Thymus (tissue), 14 donors: ENCODE data around the gene FAM117A. TPM values are rescaled to one million over a fixed set of nuclear protein-coding genes. Genes with fewer than 3 reads are reported as not detected.
A peak's percentile ranks its signal among the peaks of the same experiment; 100 is the strongest.

Experiments
- DNase-seq, 9 donors: peaks; one replicate each; pipeline ENCODE4 v3.0.0-alpha.2; 2013; ENCODE audit warnings: low spot score in 9 of 9, low read depth in 6 of 9, missing footprints in 1 of 9
- H3K27ac ChIP-seq, 2 donors: one replicate each; pipeline ENCODE4 v1.5.1; 2013; ENCODE audit warnings: control low read depth in 1 of 2, low read depth in 1 of 2, low read length in 1 of 2, mild to moderate bottlenecking in 1 of 2, moderate library complexity in 1 of 2
- H3K27me3 ChIP-seq, 2 donors: one replicate each; pipeline ENCODE4 v1.5.1; 2013; ENCODE audit warnings: low read length in 1 of 2; ENCODE audit not compliant: control insufficient read depth in 2 of 2, insufficient read depth in 1 of 2
- H3K36me3 ChIP-seq, 2 donors: one replicate each; pipeline ENCODE4 v1.5.1; 2013; ENCODE audit warnings: low read length in 1 of 2, mild to moderate bottlenecking in 1 of 2, moderate library complexity in 1 of 2; ENCODE audit not compliant: control insufficient read depth in 2 of 2, insufficient read depth in 2 of 2
- H3K4me1 ChIP-seq, 2 donors: one replicate each; pipeline ENCODE4 v1.5.1; 2013; ENCODE audit warnings: low read length in 2 of 2; ENCODE audit not compliant: control insufficient read depth in 2 of 2, insufficient read depth in 2 of 2
- H3K4me3 ChIP-seq, 2 donors: one replicate each; pipeline ENCODE4 v1.5.1; 2013; ENCODE audit warnings: low read length in 2 of 2, control low read depth in 1 of 2, mild to moderate bottlenecking in 1 of 2
- H3K9me3 ChIP-seq, 2 donors: one replicate each; pipeline ENCODE4 v1.5.1; 2013; ENCODE audit warnings: low read length in 1 of 2, mild to moderate bottlenecking in 1 of 2; ENCODE audit not compliant: control insufficient read depth in 2 of 2, insufficient read depth in 1 of 2
- WGBS: extraction: QIAGEN DNeasy Blood & Tissue Kit; methylation state at CpG from one replicate; pipeline ENCODE4 v1.1.7; 2013; 5-methylcytosine and 5-hydroxymethylcytosine counted together
- long read RNA-seq, 10 donors: transcript quantifications; one replicate each; lab custom pipeline, GENCODE V29; 2026
- polyA plus RNA-seq: library from polyadenylated mRNA; stranded (reverse); fragments of 200-250 nt; gene quantifications from one replicate; pipeline ENCODE4 v1.2.3, GENCODE V29; 2013
- total RNA-seq: library from RNA; stranded (reverse); fragments of 120-200 nt; gene quantifications from one replicate; pipeline ENCODE4 v1.2.4, GENCODE V29; 2013
- donor health status: healthy.

FAM117A gene, protein sequence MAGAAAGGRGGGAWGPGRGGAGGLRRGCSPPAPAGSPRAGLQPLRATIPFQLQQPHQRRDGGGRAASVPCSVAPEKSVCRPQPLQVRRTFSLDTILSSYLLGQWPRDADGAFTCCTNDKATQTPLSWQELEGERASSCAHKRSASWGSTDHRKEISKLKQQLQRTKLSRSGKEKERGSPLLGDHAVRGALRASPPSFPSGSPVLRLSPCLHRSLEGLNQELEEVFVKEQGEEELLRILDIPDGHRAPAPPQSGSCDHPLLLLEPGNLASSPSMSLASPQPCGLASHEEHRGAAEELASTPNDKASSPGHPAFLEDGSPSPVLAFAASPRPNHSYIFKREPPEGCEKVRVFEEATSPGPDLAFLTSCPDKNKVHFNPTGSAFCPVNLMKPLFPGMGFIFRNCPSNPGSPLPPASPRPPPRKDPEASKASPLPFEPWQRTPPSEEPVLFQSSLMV
- total RNA-seq (10.3 TPM), polyA plus RNA-seq (13.6 TPM)
- long read RNA-seq, donor 1: 0 reads
- long read RNA-seq, donor 2: 0 reads
- long read RNA-seq, donor 3, transcript FAM117A-201 (8 exons, 2,365 nt): major isoform, 12 of 12 reads
- long read RNA-seq, donor 3, partial matches to known transcripts: 0 of 12 reads
- long read RNA-seq, donor 3, other reads (novel, unspliced or antisense): 0 of 12 reads
- long read RNA-seq, donor 4, partial matches to known transcripts: 0 of 5 reads
- long read RNA-seq, donor 4, other reads (novel, unspliced or antisense): 0 of 5 reads
- long read RNA-seq, donor 5, transcript FAM117A-201 (8 exons, 2,365 nt): major isoform, 10 of 15 reads
- long read RNA-seq, donor 5, partial matches to known transcripts: 5 of 15 reads
- long read RNA-seq, donor 5, other reads (novel, unspliced or antisense): 0 of 15 reads
- long read RNA-seq, donor 6, transcript FAM117A-201 (8 exons, 2,365 nt): major isoform, 9 of 38 reads
- long read RNA-seq, donor 6, partial matches to known transcripts: 23 of 38 reads
- long read RNA-seq, donor 6, other reads (novel, unspliced or antisense): 6 of 38 reads
- long read RNA-seq, donor 7, partial matches to known transcripts: 9 of 12 reads
- long read RNA-seq, donor 7, other reads (novel, unspliced or antisense): 0 of 12 reads
- long read RNA-seq, donor 8, partial matches to known transcripts: 0 of 1 reads
- long read RNA-seq, donor 8, other reads (novel, unspliced or antisense): 0 of 1 reads
- long read RNA-seq, donor 9, transcript FAM117A-201 (8 exons, 2,365 nt): major isoform, 5 of 11 reads
- long read RNA-seq, donor 9, partial matches to known transcripts: 0 of 11 reads
- long read RNA-seq, donor 9, other reads (novel, unspliced or antisense): 6 of 11 reads
- long read RNA-seq, donor 10, transcript FAM117A-201 (8 exons, 2,365 nt): major isoform, 5 of 5 reads
- long read RNA-seq, donor 10, partial matches to known transcripts: 0 of 5 reads
- long read RNA-seq, donor 10, other reads (novel, unspliced or antisense): 0 of 5 reads

DNA sequence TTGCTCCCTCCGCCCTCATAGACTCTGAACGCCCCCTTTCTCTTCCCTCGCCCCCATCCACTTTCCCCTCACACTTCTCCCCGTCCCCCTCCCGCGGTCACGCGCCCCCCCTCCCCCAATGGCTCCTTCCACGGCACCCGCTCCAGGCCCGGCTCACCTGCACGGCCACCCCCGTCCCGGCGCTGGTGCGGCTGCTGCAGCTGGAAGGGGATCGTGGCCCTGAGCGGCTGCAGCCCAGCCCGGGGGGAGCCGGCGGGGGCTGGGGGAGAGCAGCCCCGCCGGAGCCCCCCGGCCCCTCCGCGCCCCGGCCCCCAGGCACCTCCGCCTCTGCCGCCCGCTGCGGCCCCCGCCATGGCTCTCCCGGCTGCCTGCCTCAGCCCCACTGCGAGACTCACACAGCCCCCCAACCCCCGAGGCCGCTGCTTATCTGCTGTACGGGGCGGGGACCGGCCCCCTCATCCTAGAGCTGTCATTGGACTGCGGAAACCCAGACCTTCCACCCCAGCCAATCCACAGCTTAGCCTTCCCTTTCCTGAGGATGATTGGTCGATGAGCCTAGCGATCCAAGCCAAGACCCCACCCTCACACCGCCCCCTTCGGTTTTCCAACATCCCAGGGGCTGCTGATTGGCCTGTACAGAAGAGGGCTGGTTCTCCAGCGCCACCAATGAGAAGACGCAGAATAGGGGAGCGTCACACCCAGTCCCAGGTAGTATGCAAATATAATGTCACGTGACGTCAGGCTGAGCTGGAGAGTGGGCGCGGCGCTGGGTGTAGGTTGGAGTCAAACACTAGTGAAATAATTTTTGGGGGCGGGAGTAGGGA lies at the start of gene FAM117A:
Gene FAM117A (minus strand): TSS at position 397 of the 824 bp plus-strand sequence. CDS start 44 bp downstream, at position 353.
- Histone ChIP-seq H3K4me3 (peak within 1 kb of the TSS; percentile 74 to 87), H3K27me3 (no peaks in the 10 kb centered on the region), H3K36me3 (peaks cover 4 to 5% of the 10 kb centered on the region in 2 donors), H3K9me3 (peaks cover 0 to 5% of the 10 kb centered on the region in 2 donors), H3K27ac (peak within 1 kb of the TSS; percentile 55 to 64), H3K4me1 (peaks cover 29% of the 10 kb centered on the region in 2 donors)
- WGBS: 1% methylated on average over 53 of the region's 53 CpGs
- DNase-seq: peak; percentile 86 to 98 (median 96)

- H3K27me3 ChIP-seq: no peaks in the 10 kb centered on the region
- DNase-seq: no peak
- no peak overlapping the region for H3K27ac ChIP-seq
- H3K9me3 ChIP-seq: no peaks in the 10 kb centered on the region
- peaks cover 33 to 78% of the 10 kb centered on the region in 2 donors for H3K36me3 ChIP-seq
- H3K4me3 ChIP-seq: no peak overlapping the region
- no peaks in the 10 kb centered on the region for H3K4me1 ChIP-seq
- 95% methylated on average over 4 of the region's 4 CpGs for WGBS
These were observed 45.1 kb upstream of the FAM117A start for GRCh38 chr17:49809056-49809455.

GRCh38 chr17:49798738-49799137 lies 34.8 kb upstream of the FAM117A start:
- DNase-seq: no peak
- Histone ChIP-seq H3K36me3 (peaks cover 58 to 81% of the 10 kb centered on the region in 2 donors), H3K4me1 (no peaks in the 10 kb centered on the region), H3K9me3 (no peaks in the 10 kb centered on the region), H3K27ac (no peak overlapping the region), H3K4me3 (no peak overlapping the region), H3K27me3 (no peaks in the 10 kb centered on the region)
- 90% methylated on average over 2 of the region's 2 CpGs for WGBS

GRCh38 chr17:49798182-49798581 lies 34.3 kb upstream of the FAM117A start:
- H3K4me3 ChIP-seq: no peak overlapping the region
- no peaks in the 10 kb centered on the region for H3K9me3 ChIP-seq
- DNase-seq: no peak
- 98% methylated on average over 8 of the region's 8 CpGs for WGBS
- no peaks in the 10 kb centered on the region for H3K4me1 ChIP-seq
- peaks cover 63 to 85% of the 10 kb centered on the region in 2 donors for H3K36me3 ChIP-seq
- no peaks in the 10 kb centered on the region for H3K27me3 ChIP-seq
- H3K27ac ChIP-seq: no peak overlapping the region

GRCh38 chr17:49795372-49795771 lies 31.4 kb upstream of the FAM117A start:
- Histone ChIP-seq H3K9me3 (no peaks in the 10 kb centered on the region), H3K27ac (no peak overlapping the region), H3K4me3 (no peak overlapping the region), H3K4me1 (peaks cover 0 to under 1% of the 10 kb centered on the region in 2 donors), H3K36me3 (peaks cover 54 to 84% of the 10 kb centered on the region in 2 donors), H3K27me3 (no peaks in the 10 kb centered on the region)
- DNase-seq: no peak
- 86% methylated on average over 5 of the region's 5 CpGs for WGBS

- DNase-seq: no peak
- H3K27ac ChIP-seq: no peak overlapping the region
- H3K4me1 ChIP-seq: peaks cover 11 to 12% of the 10 kb centered on the region in 2 donors
- H3K36me3 ChIP-seq: peaks cover 43 to 70% of the 10 kb centered on the region in 2 donors
- no peaks in the 10 kb centered on the region for H3K9me3 ChIP-seq
- H3K27me3 ChIP-seq: no peaks in the 10 kb centered on the region
- no peak overlapping the region for H3K4me3 ChIP-seq
- 98% methylated on average over 3 of the region's 3 CpGs for WGBS
These were observed 29.4 kb upstream of the FAM117A start for GRCh38 chr17:49793309-49793708.

- no peaks in the 10 kb centered on the region for H3K27me3 ChIP-seq
- H3K27ac ChIP-seq: peak overlapping the region in 1 of 2 donors; percentile 97
- no peaks in the 10 kb centered on the region for H3K9me3 ChIP-seq
- H3K4me3 ChIP-seq: peak overlapping the region; percentile 69 to 90
- no peak for DNase-seq
- 7% methylated on average over 17 of the region's 17 CpGs for WGBS
- peaks cover 17 to 21% of the 10 kb centered on the region in 2 donors for H3K4me1 ChIP-seq
- peaks cover 19 to 34% of the 10 kb centered on the region in 2 donors for H3K36me3 ChIP-seq
These were observed 25.3 kb upstream of the FAM117A start for GRCh38 chr17:49789243-49789578.
